Activated CD8-positive, alpha-beta memory T cell treated with anti-CD3 and anti-CD28 coated beads for 36 hours (primary cell): Measurements from ENCODE around the gene PLK1. TPM values are rescaled to one million over a fixed set of nuclear protein-coding genes. Genes with fewer than 3 reads are reported as not detected.
"Not testable (repeated sequence)": the region's sequence is repeated elsewhere in the genome, so short reads cannot be mapped to it uniquely, and the experiment has no call there.

ENCODE experiments used
- CTCF ChIA-PET: fragments of 350-600 bp; sonication (Branson Sonifier 250); formaldehyde crosslinking; loops from one replicate; lab custom pipeline; 2021; ENCODE audit warnings: antibody characterized with exemption; lab: Charles Lee
- POLR2A ChIA-PET: fragments of 350-600 bp; sonication (Branson Sonifier 250); formaldehyde crosslinking; loops from one replicate; lab custom pipeline; 2021; ENCODE audit warnings: antibody characterized with exemption; lab: Charles Lee
- total RNA-seq, 2 experiments: library from RNA; stranded (reverse); gene quantifications; one replicate each; pipeline ENCODE4 v1.2.3, GENCODE V29; 2021

PLK1 gene
- 10 to 100 TPM; 63.9 to 65.0 TPM for total RNA-seq

DNA sequence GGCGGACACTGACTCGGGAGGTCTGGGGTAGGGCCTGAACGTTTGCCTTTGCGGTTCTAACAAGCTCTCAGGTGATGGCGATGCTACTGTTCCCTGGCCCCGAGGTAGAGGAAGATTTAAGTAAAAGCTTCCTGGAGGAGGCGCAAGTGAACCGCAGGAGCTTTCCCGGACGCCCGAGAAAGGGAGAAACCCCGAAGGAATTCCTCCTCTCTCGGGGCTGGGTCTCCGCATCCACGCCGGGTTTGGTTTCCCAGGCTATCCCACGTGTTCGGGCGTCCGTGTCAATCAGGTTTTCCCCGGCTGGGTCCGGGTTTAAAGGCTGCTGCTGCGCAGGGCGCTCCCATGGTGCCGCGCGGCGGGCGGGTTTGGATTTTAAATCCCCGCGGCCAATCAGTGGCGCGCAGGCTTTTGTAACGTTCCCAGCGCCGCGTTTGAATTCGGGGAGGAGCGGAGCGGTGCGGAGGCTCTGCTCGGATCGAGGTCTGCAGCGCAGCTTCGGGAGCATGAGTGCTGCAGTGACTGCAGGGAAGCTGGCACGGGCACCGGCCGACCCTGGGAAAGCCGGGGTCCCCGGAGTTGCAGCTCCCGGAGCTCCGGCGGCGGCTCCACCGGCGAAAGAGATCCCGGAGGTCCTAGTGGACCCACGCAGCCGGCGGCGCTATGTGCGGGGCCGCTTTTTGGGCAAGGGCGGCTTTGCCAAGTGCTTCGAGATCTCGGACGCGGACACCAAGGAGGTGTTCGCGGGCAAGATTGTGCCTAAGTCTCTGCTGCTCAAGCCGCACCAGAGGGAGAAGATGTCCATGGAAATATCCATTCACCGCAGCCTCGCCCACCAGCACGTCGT is at the start of gene PLK1:
Gene PLK1 (plus strand): TSS at position 460 of the 844 bp plus-strand sequence. CDS start 44 bp downstream, at position 504.
- POLR2A ChIA-PET, result interaction anchor here (0.7 kb wide), 1 partner anchor 8 kb away, joined by 3 read pairs; no protein-coding TSS in a partner anchor
- CTCF ChIA-PET, result interaction anchor here (1.5 kb wide), 1 partner anchor 363 kb away, joined by 3 read pairs; no protein-coding TSS in a partner anchor

GRCh38 chr16:23629516-23629915 is 49.2 kb upstream of the PLK1 start:
- ChIA-PET CTCF (no interaction called here), POLR2A (no interaction called here)

GRCh38 chr16:23631874-23632273 is 46.8 kb upstream of the PLK1 start:
- POLR2A ChIA-PET, CTCF ChIA-PET: not testable (repeated sequence)

DNA sequence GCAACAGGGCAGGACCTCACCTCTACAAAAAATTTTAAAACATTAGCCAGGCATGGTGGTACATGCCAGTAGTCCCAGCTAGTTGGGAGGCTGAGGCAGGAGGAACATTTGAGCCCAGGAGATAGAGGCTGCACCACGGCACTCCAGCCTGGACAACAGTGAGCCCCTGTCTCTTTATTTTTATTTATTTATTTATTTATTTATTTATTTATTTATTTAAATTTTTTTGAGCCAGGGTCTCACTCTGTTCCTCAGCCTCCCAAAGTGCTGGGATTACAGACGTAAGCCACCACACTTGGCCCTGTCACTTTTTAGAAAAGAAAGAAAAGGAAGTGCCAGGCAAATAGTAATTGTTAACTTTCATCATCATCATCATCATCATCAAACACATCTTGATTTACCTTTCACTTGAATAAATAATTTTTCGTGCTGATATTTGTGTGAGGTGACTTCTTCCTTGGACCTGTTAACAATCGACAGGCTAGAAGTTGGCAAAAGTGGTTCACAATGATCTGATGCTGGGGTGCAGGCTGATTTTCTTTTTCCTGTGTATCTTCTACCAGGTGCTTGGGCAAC is 44.1 kb upstream of the PLK1 start:
- ChIA-PET CTCF (no interaction called here), POLR2A (no interaction called here)

- POLR2A ChIA-PET, result no interaction called here
- CTCF ChIA-PET, result no interaction called here
These were observed 42.7 kb upstream of the PLK1 start for GRCh38 chr16:23635958-23636357.

DNA sequence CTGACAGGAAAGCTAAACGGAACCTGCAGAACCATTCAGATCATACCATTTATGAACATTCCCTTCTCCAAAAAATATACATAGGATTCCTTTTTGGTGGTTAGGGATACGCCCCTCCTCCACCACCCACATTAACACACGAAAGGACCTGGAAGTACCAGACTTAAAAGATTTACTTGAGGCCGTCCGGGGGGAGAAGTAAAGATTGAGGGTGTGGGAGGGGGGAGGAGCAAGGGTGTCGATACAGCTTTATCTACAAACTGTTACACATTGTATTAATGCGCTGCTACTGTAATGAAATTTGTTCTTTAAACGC is 38.1 kb upstream of the PLK1 start:
- CTCF ChIA-PET, result interaction anchor here (0.8 to 1.4 kb wide), 2 partner anchors 44 to 612 kb away, joined by 3 to 6 read pairs; no protein-coding TSS in a partner anchor
- POLR2A ChIA-PET, result interaction anchor here (0.7 kb wide), 1 partner anchor 455 kb away, joined by 3 read pairs; no protein-coding TSS in a partner anchor

GRCh38 chr16:23640931-23641765 is 37.5 kb upstream of the PLK1 start, which contains the start of the genes DCTN5 and PALB2:
TSS of gene DCTN5 (plus strand) at chr16:23641466. CDS start at chr16:23641543, 77 bp downstream.
TSS of gene PALB2 (minus strand) at chr16:23641310. CDS start at chr16:23641157, 153 bp downstream.
- CTCF ChIA-PET, result interaction anchor here (0.8 to 1.4 kb wide), 3 partner anchors 10 to 611 kb away, joined by 3 to 6 read pairs (median 4); no protein-coding TSS in a partner anchor
- POLR2A ChIA-PET, result no interaction called here

DNA sequence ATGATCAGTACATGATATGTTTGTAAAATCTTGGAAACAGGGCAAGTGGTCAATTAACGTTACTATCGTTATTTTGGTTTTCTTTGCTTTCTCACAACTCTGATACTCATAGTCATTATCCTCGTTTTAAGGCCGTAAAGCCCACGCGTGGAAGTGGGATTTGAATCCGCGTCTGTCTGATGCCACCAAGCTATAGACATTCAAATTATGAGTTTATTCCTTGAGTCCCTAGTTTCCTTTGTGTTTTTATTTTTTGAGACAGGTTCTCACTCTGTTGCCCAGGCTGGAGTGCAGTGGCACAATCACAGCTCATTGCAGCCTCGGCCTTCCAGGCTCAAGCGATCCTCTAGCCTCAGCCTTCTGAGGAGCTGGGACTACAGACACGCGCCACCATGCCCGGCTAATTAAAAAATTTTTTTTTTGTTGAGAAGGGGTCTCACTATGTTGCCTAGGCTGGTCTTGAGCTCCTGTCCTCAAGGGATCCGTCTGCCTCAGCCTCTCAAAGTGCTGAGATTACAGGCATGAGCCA is 36.4 kb upstream of the PLK1 start:
- CTCF ChIA-PET, result interaction anchor here (1.3 kb wide), 2 partner anchors 9 to 46 kb away, joined by 4 to 6 read pairs; partner anchors contain the start of gene NDUFAB1
- POLR2A ChIA-PET, result interaction anchor here (0.6 kb wide), 1 partner anchor 898 kb away, joined by 4 read pairs; no protein-coding TSS in a partner anchor

DNA sequence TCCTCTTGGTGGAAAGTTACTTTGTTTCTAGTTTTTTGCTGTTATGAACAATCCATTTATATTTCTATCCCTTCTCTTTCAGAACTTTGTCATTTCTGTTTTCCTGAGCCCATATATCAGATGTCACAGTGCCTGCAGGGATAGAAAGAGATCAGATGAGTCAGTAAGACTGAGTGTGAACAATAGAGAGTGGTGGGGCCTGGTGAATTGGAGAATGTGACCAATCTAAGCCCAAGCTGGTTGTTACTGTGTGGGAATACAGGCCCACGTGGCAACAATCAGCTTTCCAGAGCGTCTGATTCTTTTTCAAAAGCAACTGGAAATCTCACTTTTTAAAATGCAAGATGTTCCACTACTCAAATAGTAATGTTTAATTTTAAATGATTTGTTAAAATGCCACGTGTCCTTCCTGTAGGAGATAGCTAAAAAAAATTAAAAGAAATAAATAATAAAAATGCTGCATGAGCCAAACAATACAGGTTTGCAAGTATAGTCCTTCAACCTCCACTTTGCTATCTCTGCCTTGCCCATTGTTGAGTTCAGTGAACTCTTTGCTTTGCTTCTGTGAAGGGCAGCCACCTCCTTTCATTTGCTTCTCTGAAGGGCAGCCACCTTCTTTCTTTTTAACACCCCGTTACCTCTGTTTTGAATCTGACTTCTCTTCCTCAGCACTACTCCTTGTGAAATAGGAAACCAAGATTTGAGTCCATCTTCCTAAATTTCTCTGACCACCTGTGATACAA is 27.8 kb upstream of the PLK1 start:
- ChIA-PET POLR2A (no interaction called here), CTCF (interaction anchor here (1.2 kb wide), 1 partner anchor 9 kb away, joined by 4 read pairs; the partner anchor contains the start of gene DCTN5)

DNA sequence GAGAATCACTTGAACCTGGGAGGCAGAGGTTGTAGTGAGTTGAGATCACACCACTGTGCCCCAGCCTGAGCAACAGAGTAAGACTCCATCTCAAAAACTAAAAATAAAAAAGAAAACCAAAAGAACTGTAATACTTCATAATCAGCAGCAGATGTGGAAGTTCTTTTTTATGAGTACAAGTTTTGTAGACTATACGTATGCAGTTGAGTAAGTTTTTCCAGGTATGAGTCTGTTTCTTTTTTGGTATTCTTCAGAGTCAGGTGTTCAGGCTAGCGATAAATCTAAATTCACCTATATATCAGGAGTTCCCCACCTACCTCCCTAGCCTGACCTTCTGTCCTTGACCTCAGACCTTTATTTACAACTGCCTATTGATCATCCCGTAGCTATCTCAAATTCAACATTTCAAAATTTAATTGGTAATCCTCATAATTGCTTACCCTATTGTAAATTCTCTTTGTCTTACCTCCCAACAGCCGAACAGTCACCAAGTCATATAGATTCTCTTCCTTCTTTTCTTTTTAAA is 26.7 kb upstream of the PLK1 start:
- ChIA-PET POLR2A (no interaction called here), CTCF (interaction anchor here (0.6 to 1.2 kb wide), 2 partner anchors 10 to 985 kb away, joined by 3 to 4 read pairs; partner anchors contain the start of gene DCTN5)

DNA sequence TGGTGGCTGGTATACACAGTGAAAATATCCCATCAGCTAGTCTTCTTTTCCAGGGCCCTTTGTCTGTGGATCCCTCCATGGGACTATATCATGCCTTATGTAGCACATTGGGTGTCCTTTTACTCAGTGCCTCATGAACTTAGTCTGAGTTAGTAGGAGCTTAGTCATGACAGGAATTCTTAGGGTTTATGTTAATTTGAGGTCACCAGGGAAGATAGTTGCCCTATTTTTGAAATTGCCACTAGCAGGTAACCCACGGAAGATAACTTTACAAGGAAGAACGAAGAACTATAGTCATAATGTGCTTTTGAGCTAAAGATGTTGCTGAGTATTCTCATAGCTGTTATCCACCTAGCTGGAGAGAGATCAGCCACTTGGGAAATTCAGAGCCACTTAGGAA is 14.8 kb upstream of the PLK1 start:
- ChIA-PET CTCF (no interaction called here), POLR2A (no interaction called here)

GRCh38 chr16:23666571-23667354 is 11.9 kb upstream of the PLK1 start:
- ChIA-PET CTCF (no interaction called here), POLR2A (no interaction called here)

DNA sequence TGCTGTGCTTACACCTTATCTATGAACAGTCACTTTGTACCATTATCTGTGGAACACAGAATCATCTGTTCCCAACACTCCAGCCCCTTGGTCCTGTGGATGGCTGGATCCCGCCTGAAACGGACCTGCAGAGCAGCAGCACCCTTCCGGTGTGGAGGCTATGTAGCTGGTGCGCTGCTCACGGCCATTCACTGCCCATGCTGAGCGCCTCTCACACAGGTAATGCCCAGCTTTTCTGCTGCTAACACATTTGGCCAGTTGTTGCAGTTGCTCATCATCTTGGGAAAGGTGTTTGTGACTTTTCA is 11.4 kb upstream of the PLK1 start:
- CTCF ChIA-PET, result no interaction called here
- POLR2A ChIA-PET, result no interaction called here

DNA sequence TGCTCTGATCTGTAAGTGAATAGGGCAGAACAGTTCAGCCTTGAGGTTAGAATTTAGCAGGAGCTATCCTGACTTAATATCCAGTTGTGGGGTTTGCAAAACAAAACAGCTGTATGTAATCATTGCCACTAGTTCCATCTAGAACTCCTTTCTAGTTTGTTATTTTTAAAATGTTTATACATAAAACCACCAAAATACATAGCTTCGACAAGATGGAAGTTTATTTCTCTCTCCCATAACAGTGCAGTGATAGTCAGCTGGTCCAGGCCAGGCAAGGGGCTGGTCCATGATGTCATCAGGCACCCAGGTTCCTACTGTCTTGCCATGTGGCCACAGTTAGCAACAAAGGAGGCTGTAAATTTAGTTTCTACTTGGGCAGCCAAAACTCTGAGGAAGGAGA is 10.5 kb upstream of the PLK1 start:
- POLR2A ChIA-PET, result no interaction called here
- CTCF ChIA-PET, result interaction anchor here (1.4 kb wide), 1 partner anchor 133 kb away, joined by 3 read pairs; no protein-coding TSS in a partner anchor

DNA sequence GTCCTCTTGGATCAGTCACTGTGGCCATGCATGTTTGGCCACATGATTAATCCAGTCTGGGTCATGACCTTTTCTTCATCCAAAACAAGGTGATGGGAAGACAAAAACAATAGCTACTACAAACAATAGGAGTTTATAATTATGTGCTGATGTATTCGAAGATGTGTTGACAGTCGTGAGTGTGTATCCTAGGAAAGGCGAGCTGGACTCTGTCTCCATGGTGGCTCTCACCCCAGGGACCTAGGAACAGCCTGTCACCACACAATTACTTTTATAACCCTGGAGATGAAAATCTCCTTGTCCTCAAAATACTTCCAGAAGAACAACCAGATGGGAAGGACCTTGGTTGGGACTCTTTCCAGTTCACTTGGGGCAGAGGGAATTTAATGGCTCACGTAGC is 9.8 kb upstream of the PLK1 start:
- POLR2A ChIA-PET, result no interaction called here
- CTCF ChIA-PET, result interaction anchor here (1.4 kb wide), 1 partner anchor 132 kb away, joined by 3 read pairs; no protein-coding TSS in a partner anchor

DNA sequence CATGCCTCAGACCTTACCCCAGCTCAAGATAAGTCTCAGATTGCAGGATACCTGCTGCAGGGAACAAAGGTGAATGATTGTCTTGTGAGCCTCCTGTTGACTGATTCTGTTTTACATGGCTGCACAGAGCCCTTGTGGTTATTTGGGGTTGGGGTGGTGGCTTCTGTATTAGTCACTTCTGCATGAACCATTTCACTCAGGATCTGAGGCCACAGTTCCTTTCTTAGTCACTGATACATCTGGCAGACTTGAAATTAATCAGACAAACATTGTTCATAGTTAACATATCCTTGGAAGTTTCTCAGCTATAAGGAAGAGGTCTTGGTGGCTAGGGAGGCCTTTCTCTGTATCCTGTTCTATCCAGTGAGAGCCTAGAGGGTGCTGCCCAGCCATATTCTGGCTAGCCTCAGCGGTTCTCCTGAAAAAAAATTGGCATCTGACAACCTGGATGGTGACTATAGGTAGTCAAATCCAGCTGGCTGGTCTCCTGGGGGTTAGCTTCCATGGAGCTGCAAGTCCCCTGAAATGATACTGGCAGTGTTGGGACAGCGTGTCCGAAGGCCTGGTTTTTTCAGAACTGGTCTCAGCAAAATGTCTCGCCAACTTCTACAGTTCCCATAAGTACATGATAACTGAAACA is 8.4 kb upstream of the PLK1 start:
- ChIA-PET POLR2A (interaction anchor here (0.6 kb wide), 1 partner anchor 9 kb away, joined by 3 read pairs; no protein-coding TSS in a partner anchor), CTCF (interaction anchor here (0.9 to 1.1 kb wide), 3 partner anchors 27 to 156 kb away, joined by 3 read pairs; no protein-coding TSS in a partner anchor)
